Measurements from ENCODE around the gene ERC2. TPM values are rescaled to one million over a fixed set of nuclear protein-coding genes. Genes with fewer than 3 reads are reported as not detected.

ERC2 gene
- total and polyA plus RNA-seq, 2 of the 8 experiments (the other 6 are each of a cell fraction or from before 2014, with no cell fraction given): 16.4 to 22.8 TPM

DNA sequence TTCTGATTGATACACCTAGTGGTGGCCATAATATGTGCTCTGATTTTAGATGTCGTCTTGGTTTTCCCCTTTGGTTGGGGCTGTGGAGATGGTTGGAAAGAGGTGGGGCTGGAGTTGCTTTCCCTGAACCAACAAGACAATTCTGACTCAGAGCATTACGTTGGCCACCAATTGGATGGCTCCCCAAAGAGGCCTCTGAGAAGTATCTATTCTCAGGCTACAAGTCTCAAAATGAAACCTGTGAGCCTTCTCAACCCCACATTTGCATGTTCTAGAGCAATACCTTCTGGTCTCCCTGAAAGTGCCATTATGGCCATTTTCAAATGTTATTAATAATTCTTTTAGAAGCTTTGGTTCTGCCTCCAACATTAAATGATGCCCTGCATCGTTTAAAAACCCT lies 792.8 kb downstream of the ERC2 start:
- no peak overlapping the region for H2BK15ac ChIP-seq (ENCODE audit: low read length)
- no peak overlapping the region for H3K23ac ChIP-seq (ENCODE audit: insufficient read length)
- no peaks in the 10 kb centered on the region for H3K79me2 ChIP-seq (ENCODE audit: control insufficient read depth in 1 of 2, insufficient read depth in 2 of 2, low read length in 2 of 2)
- TF ChIP-seq POLR2AphosphoS5 (IDR thresholded peaks at IDR 0.05; ENCODE audit: low read depth, low read length): no peak
- H2BK5ac ChIP-seq (ENCODE audit: low read depth, low read length): no peak overlapping the region
- H2BK12ac ChIP-seq (ENCODE audit: low read depth, low read length): no peak overlapping the region
- no peaks in the 10 kb centered on the region for H3K9me3 ChIP-seq (ENCODE audit: insufficient read depth in 2 of 2, low read depth in 1 of 2, low read length in 1 of 2)
- H3K4me2 ChIP-seq (ENCODE audit: insufficient read depth in 1 of 2, low read depth in 2 of 2, low read length in 2 of 2): no peak overlapping the region
- no peak overlapping the region for H3K4ac ChIP-seq (replicated peaks; ENCODE audit: insufficient read length, low read depth, low read length)
- no peak overlapping the region for H2AFZ ChIP-seq (ENCODE audit: low read length)
- H3K9ac ChIP-seq (replicated peaks in 1 of 4; ENCODE audit: extremely low read depth in 1 of 4, low read depth in 3 of 4, low read length in 3 of 4): no peak overlapping the region
- no peaks in the 10 kb centered on the region for H3K36me3 ChIP-seq (ENCODE audit: control insufficient read depth in 2 of 4, insufficient read depth in 4 of 4, low read length in 3 of 4)
- no peak overlapping the region for H2AK5ac ChIP-seq (ENCODE audit: low read depth, low read length)
- no peaks in the 10 kb centered on the region for H4K20me1 ChIP-seq (replicated peaks in 1 of 2; ENCODE audit: control insufficient read depth in 1 of 2, insufficient read depth in 2 of 2, low read length in 2 of 2)
- no peak overlapping the region for H4K8ac ChIP-seq (ENCODE audit: extremely low read depth, insufficient read depth, low read length)
- ChIA-PET CTCF (ENCODE audit: partially characterized antibody) (interaction anchor here (0.6 to 1.8 kb wide), 4 partner anchors 46 to 171 kb away, joined by 3 to 4 read pairs (median 4); no protein-coding TSS in a partner anchor), POLR2A (ENCODE audit: partially characterized antibody) (interaction anchor here (1.1 kb wide), 1 partner anchor 13 kb away, joined by 3 read pairs; no protein-coding TSS in a partner anchor)
- DNase-seq (ENCODE audit: low read depth in 1 of 2, low spot score in 2 of 2) (no peak), FAIRE-seq (no peak)
- H3K4me1 ChIP-seq (replicated peaks in 1 of 4; ENCODE audit: control insufficient read depth in 3 of 4, insufficient read depth in 4 of 4, low read length in 3 of 4): peaks cover 0 to 3% (median 0%) of the 10 kb centered on the region in 4 experiments; a peak in 1 of 7 replicates
- H2BK120ac ChIP-seq (replicated peaks; ENCODE audit: low read depth, low read length): no peak overlapping the region
- no peak overlapping the region for H3K14ac ChIP-seq (ENCODE audit: insufficient read length)
- no peaks in the 10 kb centered on the region for H3K79me1 ChIP-seq (ENCODE audit: low read depth, low read length)
- no peaks in the 10 kb centered on the region for H3K23me2 ChIP-seq (ENCODE audit: low read depth, low read length)
- H4K91ac ChIP-seq (replicated peaks; ENCODE audit: insufficient read length, low read length): no peak overlapping the region
- 93% methylated on average over 3 of the region's 3 CpGs; no CpG with 5 or more reads in 1 of the 2 experiments for WGBS, 2 experiments (ENCODE audit: extremely low coverage in 1 of 2, insufficient coverage in 1 of 2, insufficient read length in 1 of 2, insufficient replicate concordance in 2 of 2, low coverage in 1 of 2, low lambda C conversion rate in 2 of 2, missing lambda C conversion rate in 1 of 2)
- H3K18ac ChIP-seq (ENCODE audit: extremely low read depth, low read length): no peak overlapping the region
- H3K27ac ChIP-seq (ENCODE audit: low read depth, low read length): no peak overlapping the region
- no peak overlapping the region for H3K56ac ChIP-seq (replicated peaks; ENCODE audit: insufficient read length, low read depth, low read length)
- H4K5ac ChIP-seq (ENCODE audit: insufficient read length, low read depth, low read length): no peak overlapping the region
- no peak overlapping the region for H3K4me3 ChIP-seq (ENCODE audit: extremely low read depth in 1 of 4, insufficient read depth in 2 of 4, low read depth in 3 of 4, low read length in 4 of 4)
- no peak overlapping the region for H2BK20ac ChIP-seq (ENCODE audit: low read length)
- H3K27me3 ChIP-seq (replicated peaks in 1 of 4; ENCODE audit: control insufficient read depth in 3 of 4, extremely low read depth in 1 of 4, insufficient read depth in 3 of 4, low read length in 3 of 4): no peaks in the 10 kb centered on the region

Data from H1 (cell line).